GM12878 (cell line): ENCODE data around the gene FPGS. TPM values are rescaled to one million over a fixed set of nuclear protein-coding genes. Genes with fewer than 3 reads are reported as not detected.

Source experiments
- ATAC-seq: fragments of 200-7000 bp; cut with Tn5 transposase; 3 replicates; pipeline ENCODE4 v1.9.1; 2020; ENCODE audit warnings: mild to moderate bottlenecking, moderate library complexity
- BruUV-seq: library from RNA; stranded (reverse); fragments of 400-500 nt; replicated peaks from 2 replicates; lab custom pipeline; 2021; lab: Mats Ljungman, UMichigan
- CTCF ChIA-PET: fragments of 300-600 bp; sonication (Branson Sonifier 250); formaldehyde crosslinking; extraction: SDS; loops from one replicate; lab custom pipeline; 2021; ENCODE audit warnings: inconsistent platforms; lab: Yijun Ruan, JAX
- POLR2A ChIA-PET: fragments of 350-600 bp; formaldehyde crosslinking; extraction: SDS; loops from one replicate; lab custom pipeline; 2021; ENCODE audit warnings: inconsistent platforms; lab: Charles Lee
- RAD21 ChIA-PET: fragments of 300-600 bp; sonication (Branson Sonifier 250); formaldehyde crosslinking; loops from one replicate; lab custom pipeline; 2023; ENCODE audit warnings: antibody characterized with exemption; ENCODE audit not compliant: unreplicated experiment; lab: Charles Lee
- SMC1A ChIA-PET: fragments of 300-600 bp; sonication (Branson Sonifier 250); formaldehyde crosslinking; loops from one replicate; lab custom pipeline; 2023; ENCODE audit not compliant: unreplicated experiment, uncharacterized antibody; lab: Charles Lee
- DNase-seq: peaks from one replicate; pipeline ENCODE4 v3.0.0-alpha.2; 2011; ENCODE audit warnings: low read depth, low spot score
- FAIRE-seq: peaks from 3 replicates; lab custom pipeline; 2011; peaks lifted over from hg19 to GRCh38; lab: Jason Lieb, UNC
- H2AFZ ChIP-seq: 2 replicates; pipeline ENCODE4 v1.6.0; 2011; ENCODE audit warnings: low read depth, low read length, control low read depth; ENCODE audit not compliant: control insufficient read depth
- H3K27ac ChIP-seq: 2 replicates; pipeline ENCODE4 v1.5.1; 2011; ENCODE audit warnings: control low read depth; ENCODE audit not compliant: control insufficient read depth, insufficient read depth
- H3K27me3 ChIP-seq, 2 experiments: replicated peaks in 1 of 2; 2 replicates each; pipeline versions ENCODE4 v1.6.0 to v1.6.1; 2011; ENCODE audit warnings: low read length in 1 of 2; ENCODE audit not compliant: control insufficient read depth in 2 of 2, insufficient read depth in 2 of 2
- H3K36me3 ChIP-seq, 2 experiments: 2 replicates each; pipeline ENCODE4 v1.5.1; 2011; ENCODE audit warnings: low read length in 1 of 2; ENCODE audit not compliant: control insufficient read depth in 2 of 2, insufficient read depth in 2 of 2
- H3K4me1 ChIP-seq: 2 replicates; pipeline ENCODE4 v1.6.1; 2011; ENCODE audit warnings: mild to moderate bottlenecking, low read length, moderate library complexity, mixed read lengths; ENCODE audit not compliant: control insufficient read depth, insufficient read depth
- H3K4me2 ChIP-seq: 2 replicates; pipeline ENCODE4 v1.6.0; 2011; ENCODE audit warnings: control low read depth; ENCODE audit not compliant: control insufficient read depth, insufficient read depth
- H3K4me3 ChIP-seq: fragments of 200-600 bp; sonication (generic); 2 replicates; pipeline ENCODE4 v1.5.1; 2016
- H3K79me2 ChIP-seq: 2 replicates; pipeline ENCODE4 v1.6.0; 2011; ENCODE audit warnings: low read length; ENCODE audit not compliant: control insufficient read depth, insufficient read depth
- H3K9ac ChIP-seq: 2 replicates; pipeline ENCODE4 v1.8.0; 2011; ENCODE audit warnings: low read length, control low read depth, mixed read lengths; ENCODE audit not compliant: control insufficient read depth, insufficient read depth
- H3K9me3 ChIP-seq: replicated peaks from 3 replicates; pipeline ENCODE4 v1.5.1; 2011; ENCODE audit warnings: mild to moderate bottlenecking, low read length; ENCODE audit not compliant: control insufficient read depth, insufficient read depth
- H4K20me1 ChIP-seq: 2 replicates; pipeline ENCODE4 v1.6.0; 2011; ENCODE audit not compliant: control insufficient read depth, insufficient read depth
- CBX3 ChIP-seq: fragments of 200-600 bp; sonication (generic); IDR thresholded peaks from 2 replicates; pipeline ENCODE4 v1.6.1; 2016; ENCODE audit warnings: low read depth, borderline replicate concordance
- CEBPZ ChIP-seq: fragments of 150-350 bp; IDR thresholded peaks from 2 replicates; pipeline ENCODE4 v1.6.1; 2016; ENCODE audit warnings: low read depth, low read length
- CHD4 ChIP-seq: fragments of 200-600 bp; sonication (generic); IDR thresholded peaks from 2 replicates; pipeline ENCODE4 v1.6.1; 2016; ENCODE audit warnings: mild to moderate bottlenecking
- KAT2A ChIP-seq: conservative IDR thresholded peaks from 2 replicates; pipeline ENCODE4 v1.6.1; 2011; ENCODE audit warnings: low read depth, low read length; ENCODE audit not compliant: control insufficient read depth
- MYB ChIP-seq: fragments of 150-350 bp; IDR thresholded peaks from 2 replicates; pipeline ENCODE4 v1.6.1; 2014; ENCODE audit warnings: mild to moderate bottlenecking, low read depth, low read length, borderline replicate concordance
- REST ChIP-seq: IDR thresholded peaks from 2 replicates; pipeline ENCODE4 v1.6.1; 2012; ENCODE audit warnings: mild to moderate bottlenecking, low read depth, low read length
- RFX5 ChIP-seq: IDR thresholded peaks from 2 replicates; pipeline ENCODE4 v1.6.1; 2011; ENCODE audit warnings: low read depth, low read length, improper control_type of control experiment
- SMAD5 ChIP-seq: IDR thresholded peaks from 2 replicates; pipeline ENCODE4 v1.6.1; 2016; ENCODE audit warnings: antibody characterized with exemption, low read depth
- SREBF1 ChIP-seq: IDR thresholded peaks from 2 replicates; pipeline ENCODE4 v1.6.1; 2012; ENCODE audit warnings: mild to moderate bottlenecking, low read length
- TCF12 ChIP-seq: IDR thresholded peaks from 2 replicates; pipeline ENCODE4 v1.6.1; 2011; ENCODE audit warnings: low read depth, mild to moderate bottlenecking, low read length
- YBX1 ChIP-seq: fragments of 450-650 bp; IDR thresholded peaks from 2 replicates; pipeline ENCODE4 v1.6.1; 2016; ENCODE audit warnings: antibody characterized with exemption
- WGBS: methylation state at CpG from one replicate; pipeline ENCODE4 v1.1.6; 2016; ENCODE audit warnings: low lambda C conversion rate; ENCODE audit not compliant: insufficient replicate concordance, insufficient coverage; ENCODE audit errors: missing lambda C conversion rate; 5-methylcytosine and 5-hydroxymethylcytosine counted together
- in situ Hi-C: fragments of 300-500 bp; cut with MboI; formaldehyde crosslinking; loops from 9 replicates; pipeline ENCODE4 v1.14.3; 2018; ENCODE audit warnings: mixed read lengths
- intact Hi-C: fragments of 100-400 bp; cut with micrococcal nuclease; formaldehyde crosslinking; loops from one replicate; pipeline ENCODE4 v1.14.2; 2022; ENCODE audit not compliant: unreplicated experiment
- polyA plus RNA-seq, 11 experiments: library from polyadenylated mRNA; depleted of rRNA in 4 of 11; unstranded in 6 of 11; stranded (reverse) in 5 of 11; fragments of >200 nt; fragmentation: Nextera tagmentation in 4 of 11; fragmentation: Illumina TruSeq in 1 of 11; extraction: Ambion mirVana in 4 of 11; extraction: Trizol in 1 of 11; gene quantifications; 1 replicate in 1 of 11; 2 replicates in 10 of 11; pipeline versions ENCODE4 v1.2.1 to v1.2.3, GENCODE V29; 2011 to 2016; ENCODE audit warnings: inconsistent platforms in 2 of 11, missing spikeins in 2 of 11, low read depth in 1 of 11
- total RNA-seq, 4 experiments: library from RNA; depleted of rRNA in 3 of 4; stranded (reverse); fragments of >200 nt in 3 of 4; fragmentation: Illumina TruSeq in 1 of 4; extraction: Trizol in 1 of 4; gene quantifications; 2 replicates each; pipeline versions ENCODE4 v1.2.1 to v1.2.3, GENCODE V29; 2013 to 2021
- TF ChIP-seq, protein P1 (sequence below): fragments of 450-650 bp; IDR thresholded peaks from 2 replicates; pipeline ENCODE4 v1.6.1; 2014; ENCODE audit warnings: mild to moderate bottlenecking
- TF ChIP-seq, protein P2 (sequence below): fragments of 450-650 bp; IDR thresholded peaks from 2 replicates; pipeline ENCODE4 v1.6.1; 2017; ENCODE audit warnings: borderline replicate concordance

Gene FPGS
- total and polyA plus RNA-seq, 10 of the 15 experiments (the other 5 are each of a cell fraction or from before 2014, with no cell fraction given) = 1.2 to 127 (median 80.4) TPM

DNA sequence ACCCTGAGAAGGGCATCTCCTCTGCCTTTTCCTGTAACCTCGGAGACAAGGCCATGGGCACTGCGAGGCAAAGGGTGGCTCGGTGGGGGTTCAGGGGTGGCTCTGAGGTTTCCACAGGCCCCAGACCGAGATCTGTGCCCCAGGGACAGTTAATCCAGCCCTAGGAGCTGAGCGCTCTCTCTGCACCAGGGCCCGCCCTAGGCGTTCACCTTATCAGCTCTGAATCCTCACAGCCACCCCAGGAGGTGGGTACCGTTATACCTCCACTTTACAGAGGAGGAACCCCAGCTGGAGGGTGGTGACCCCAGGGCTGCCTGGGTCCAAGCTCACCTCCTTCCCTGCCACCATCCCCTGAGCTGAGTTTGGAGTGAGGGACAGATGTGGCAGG lies 54.0 kb downstream of the FPGS start (continued):
- TF ChIP-seq CEBPZ (no peak), SREBF1 (no peak), RFX5 (no peak), MYB (no peak), CBX3 (no peak), TCF12 (no peak), CHD4 (no peak), YBX1 (no peak), KAT2A (no peak)
- TF ChIP-seq, protein P1, sequence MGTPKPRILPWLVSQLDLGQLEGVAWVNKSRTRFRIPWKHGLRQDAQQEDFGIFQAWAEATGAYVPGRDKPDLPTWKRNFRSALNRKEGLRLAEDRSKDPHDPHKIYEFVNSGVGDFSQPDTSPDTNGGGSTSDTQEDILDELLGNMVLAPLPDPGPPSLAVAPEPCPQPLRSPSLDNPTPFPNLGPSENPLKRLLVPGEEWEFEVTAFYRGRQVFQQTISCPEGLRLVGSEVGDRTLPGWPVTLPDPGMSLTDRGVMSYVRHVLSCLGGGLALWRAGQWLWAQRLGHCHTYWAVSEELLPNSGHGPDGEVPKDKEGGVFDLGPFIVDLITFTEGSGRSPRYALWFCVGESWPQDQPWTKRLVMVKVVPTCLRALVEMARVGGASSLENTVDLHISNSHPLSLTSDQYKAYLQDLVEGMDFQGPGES = no peak
- TF ChIP-seq, all 136 proteins: peak for 0

DNA sequence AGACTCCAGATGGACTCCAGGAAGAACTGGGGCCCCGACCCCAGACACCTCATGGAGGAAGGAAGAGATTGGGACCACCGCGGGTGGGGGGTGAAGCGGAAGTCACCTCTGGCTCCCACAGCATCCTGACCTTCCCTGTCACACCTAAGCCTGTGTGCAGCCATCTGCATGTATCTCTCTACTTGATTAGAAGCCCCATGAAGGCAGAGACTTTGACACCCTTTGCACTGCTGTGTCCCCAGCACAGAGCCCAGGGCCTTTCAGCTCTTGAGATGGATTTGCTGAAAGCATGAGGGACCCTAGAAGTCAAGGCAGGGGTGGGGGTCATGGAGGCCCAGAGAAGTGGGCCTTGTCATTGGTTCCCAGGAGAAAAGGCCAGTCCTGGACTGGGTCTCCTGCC lies 54.6 kb downstream of the FPGS start:
- Histone ChIP-seq H4K20me1 (no peaks in the 10 kb centered on the region), H2AFZ (no peak overlapping the region), H3K9me3 (no peaks in the 10 kb centered on the region), H3K4me2 (no peak overlapping the region), H3K27ac (no peak overlapping the region), H3K4me3 (no peak overlapping the region), H3K27me3 (no peaks in the 10 kb centered on the region), H3K4me1 (peaks cover 9% of the 10 kb centered on the region), H3K36me3 (no peaks in the 10 kb centered on the region), H3K79me2 (peaks cover 8% of the 10 kb centered on the region), H3K9ac (no peak overlapping the region)
- POLR2A ChIA-PET = interaction anchor here (0.6 kb wide), 1 partner anchor 10 kb away, joined by 3 read pairs; no protein-coding TSS in a partner anchor
- BruUV-seq = no TSS peak
- in situ Hi-C loops = no loop called here
- CTCF ChIA-PET = no interaction called here
- WGBS = 60% methylated on average over 4 of the region's 4 CpGs
- RAD21 ChIA-PET = no interaction called here
- no peak for ATAC-seq
- TF ChIP-seq REST = no peak
- TF ChIP-seq, protein P2, sequence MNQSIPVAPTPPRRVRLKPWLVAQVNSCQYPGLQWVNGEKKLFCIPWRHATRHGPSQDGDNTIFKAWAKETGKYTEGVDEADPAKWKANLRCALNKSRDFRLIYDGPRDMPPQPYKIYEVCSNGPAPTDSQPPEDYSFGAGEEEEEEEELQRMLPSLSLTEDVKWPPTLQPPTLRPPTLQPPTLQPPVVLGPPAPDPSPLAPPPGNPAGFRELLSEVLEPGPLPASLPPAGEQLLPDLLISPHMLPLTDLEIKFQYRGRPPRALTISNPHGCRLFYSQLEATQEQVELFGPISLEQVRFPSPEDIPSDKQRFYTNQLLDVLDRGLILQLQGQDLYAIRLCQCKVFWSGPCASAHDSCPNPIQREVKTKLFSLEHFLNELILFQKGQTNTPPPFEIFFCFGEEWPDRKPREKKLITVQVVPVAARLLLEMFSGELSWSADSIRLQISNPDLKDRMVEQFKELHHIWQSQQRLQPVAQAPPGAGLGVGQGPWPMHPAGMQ = no peak
- no peak for TF ChIP-seq SMAD5
- FAIRE-seq = no peak
- intact Hi-C loops = no loop called here
- SMC1A ChIA-PET = no interaction called here
- no peak for DNase-seq
